K562 (cell line): ENCODE data around the gene ZFP57. TPM values are rescaled to one million over a fixed set of nuclear protein-coding genes. Genes with fewer than 3 reads are reported as not detected.

Experiments
- ADNP ChIP-seq: fragments of 200-800 bp; sonication (Bioruptor generic); IDR thresholded peaks from 2 replicates; pipeline ENCODE4 v1.6.1; 2016; ENCODE audit warnings: missing genetic modification characterization, missing compliant biosample characterization
- DACH1 ChIP-seq: fragments of 450-650 bp; IDR thresholded peaks from 2 replicates; pipeline ENCODE4 v1.6.1; 2018; ENCODE audit not compliant: partially characterized antibody
- ETV6 ChIP-seq, 3 experiments: fragments of 150-350 bp in 1 of 3; sonication (generic) in 1 of 3; formaldehyde crosslinking in 1 of 3; IDR thresholded peaks; 2 replicates each; pipeline versions ENCODE4 v1.6.1 to v1.8.0; 2014 to 2022; ENCODE audit warnings: borderline replicate concordance in 2 of 3, low read depth in 2 of 3, antibody characterized with exemption in 1 of 3, low read length in 1 of 3, mild to moderate bottlenecking in 1 of 3, missing genetic modification reagents in 1 of 3
- GTF2E2 ChIP-seq: fragments of 200-800 bp; sonication (Bioruptor generic); IDR thresholded peaks from 2 replicates; pipeline ENCODE4 v1.6.1; 2016; ENCODE audit warnings: missing genetic modification characterization, missing compliant biosample characterization
- NCOA6 ChIP-seq: fragments of 450-650 bp; IDR thresholded peaks from 2 replicates; pipeline ENCODE4 v1.6.1; 2017; ENCODE audit warnings: mild to moderate bottlenecking
- PBX2 ChIP-seq, 2 experiments: IDR thresholded peaks in 1 of 2; conservative IDR thresholded peaks in 1 of 2; 2 replicates each; pipeline ENCODE4 v1.6.1; 2016; ENCODE audit warnings: low read depth in 2 of 2, mild to moderate bottlenecking in 1 of 2, missing compliant biosample characterization in 1 of 2, missing genetic modification characterization in 1 of 2, moderate library complexity in 1 of 2
- PHF20 ChIP-seq: fragments of 450-650 bp; IDR thresholded peaks from 2 replicates; pipeline ENCODE4 v1.6.1; 2018; ENCODE audit not compliant: partially characterized antibody
- RBM14 ChIP-seq: fragments of 200-400 bp; formaldehyde crosslinking; IDR thresholded peaks from 2 replicates; pipeline ENCODE4 v1.6.1; 2018; ENCODE audit warnings: low read depth, mild to moderate bottlenecking, low read length, moderate library complexity, borderline replicate concordance; ENCODE audit not compliant: insufficient read depth
- RBM22 ChIP-seq: fragments of 200-400 bp; formaldehyde crosslinking; IDR thresholded peaks from 2 replicates; pipeline ENCODE4 v1.6.1; 2018; ENCODE audit warnings: low read length, low read depth; ENCODE audit not compliant: poor library complexity, severe bottlenecking
- ZNF146 ChIP-seq: IDR thresholded peaks from one replicate; pipeline ENCODE4 v1.6.1; 2018; ENCODE audit warnings: missing compliant biosample characterization; ENCODE audit not compliant: unreplicated experiment
- polyA plus RNA-seq, 8 experiments: library from polyadenylated mRNA; depleted of rRNA in 4 of 8; stranded (reverse) in 5 of 8; unstranded in 3 of 8; fragments of >200 nt; fragmentation: Nextera tagmentation in 2 of 8; fragmentation: Illumina TruSeq in 1 of 8; extraction: Ambion mirVana in 2 of 8; extraction: Trizol in 1 of 8; gene quantifications; 2 replicates each; pipeline versions ENCODE4 v1.2.1 to v1.2.3, GENCODE V29; 2011 to 2014; ENCODE audit warnings: inconsistent platforms in 1 of 8, missing spikeins in 1 of 8
- total RNA-seq, 7 experiments: library from RNA; depleted of rRNA in 6 of 7; stranded (reverse); fragments of >200 nt in 6 of 7; fragmentation: Illumina TruSeq in 2 of 7; extraction: Trizol in 2 of 7; gene quantifications; 2 replicates each; pipeline versions ENCODE4 v1.2.1 to v1.2.3, GENCODE V29; 2011 to 2021; ENCODE audit warnings: low replicate concordance in 1 of 7
- TF ChIP-seq, protein P1 (sequence below), 2 experiments: fragments of 450-650 bp in 1 of 2; IDR thresholded peaks; 2 replicates each; pipeline ENCODE4 v1.6.1; 2011 to 2017; ENCODE audit warnings: low read depth in 2 of 2, antibody characterized with exemption in 1 of 2, borderline replicate concordance in 1 of 2, low read length in 1 of 2, mild to moderate bottlenecking in 1 of 2, mixed read lengths in 1 of 2; ENCODE audit not compliant: control insufficient read depth in 1 of 2
- TF ChIP-seq, protein P2 (sequence below), 3 experiments: fragments of 200-800 bp in 1 of 3; sonication (Bioruptor generic) in 1 of 3; sonication (generic) in 1 of 3; formaldehyde crosslinking in 1 of 3; IDR thresholded peaks; 2 replicates each; pipeline versions ENCODE4 v1.6.1 to v1.8.0; 2016 to 2022; ENCODE audit warnings: mild to moderate bottlenecking in 2 of 3, missing compliant biosample characterization in 2 of 3, missing genetic modification characterization in 2 of 3, missing genetic modification reagents in 1 of 3
- TF ChIP-seq, protein P3 (sequence below): fragments of 150-350 bp; conservative IDR thresholded peaks from 2 replicates; pipeline ENCODE4 v1.6.1; 2014; ENCODE audit warnings: low read length

Gene ZFP57
- total and polyA plus RNA-seq, 9 of the 15 experiments (the other 6 are each of a cell fraction or from before 2014, with no cell fraction given): 0.04 to 0.28 (median 0.13) TPM

GRCh38 chr6:29696147-29697125, 15.5 kb upstream of the ZFP57 start (continued):
- TF ChIP-seq PBX2 (CRISPR knock-in tag; IDR thresholded peaks at IDR 0.05; ENCODE audit: low read depth): no peak
- TF ChIP-seq PBX2 (tag; conservative IDR thresholded peaks at IDR 0.05; ENCODE audit: low read depth): no peak
- TF ChIP-seq, protein P1, sequence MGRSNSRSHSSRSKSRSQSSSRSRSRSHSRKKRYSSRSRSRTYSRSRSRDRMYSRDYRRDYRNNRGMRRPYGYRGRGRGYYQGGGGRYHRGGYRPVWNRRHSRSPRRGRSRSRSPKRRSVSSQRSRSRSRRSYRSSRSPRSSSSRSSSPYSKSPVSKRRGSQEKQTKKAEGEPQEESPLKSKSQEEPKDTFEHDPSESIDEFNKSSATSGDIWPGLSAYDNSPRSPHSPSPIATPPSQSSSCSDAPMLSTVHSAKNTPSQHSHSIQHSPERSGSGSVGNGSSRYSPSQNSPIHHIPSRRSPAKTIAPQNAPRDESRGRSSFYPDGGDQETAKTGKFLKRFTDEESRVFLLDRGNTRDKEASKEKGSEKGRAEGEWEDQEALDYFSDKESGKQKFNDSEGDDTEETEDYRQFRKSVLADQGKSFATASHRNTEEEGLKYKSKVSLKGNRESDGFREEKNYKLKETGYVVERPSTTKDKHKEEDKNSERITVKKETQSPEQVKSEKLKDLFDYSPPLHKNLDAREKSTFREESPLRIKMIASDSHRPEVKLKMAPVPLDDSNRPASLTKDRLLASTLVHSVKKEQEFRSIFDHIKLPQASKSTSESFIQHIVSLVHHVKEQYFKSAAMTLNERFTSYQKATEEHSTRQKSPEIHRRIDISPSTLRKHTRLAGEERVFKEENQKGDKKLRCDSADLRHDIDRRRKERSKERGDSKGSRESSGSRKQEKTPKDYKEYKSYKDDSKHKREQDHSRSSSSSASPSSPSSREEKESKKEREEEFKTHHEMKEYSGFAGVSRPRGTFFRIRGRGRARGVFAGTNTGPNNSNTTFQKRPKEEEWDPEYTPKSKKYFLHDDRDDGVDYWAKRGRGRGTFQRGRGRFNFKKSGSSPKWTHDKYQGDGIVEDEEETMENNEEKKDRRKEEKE (IDR thresholded peaks at IDR 0.05; ENCODE audit: borderline replicate concordance in 1 of 2, control insufficient read depth in 1 of 2, low read depth in 2 of 2, low read length in 1 of 2): no peak
- no peak for TF ChIP-seq NCOA6
- no peak for TF ChIP-seq RBM14
- TF ChIP-seq, protein P2, sequence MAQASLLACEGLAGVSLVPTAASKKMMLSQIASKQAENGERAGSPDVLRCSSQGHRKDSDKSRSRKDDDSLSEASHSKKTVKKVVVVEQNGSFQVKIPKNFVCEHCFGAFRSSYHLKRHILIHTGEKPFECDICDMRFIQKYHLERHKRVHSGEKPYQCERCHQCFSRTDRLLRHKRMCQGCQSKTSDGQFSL (CRISPR knock-in tag; IDR thresholded peaks at IDR 0.05): no peak
- TF ChIP-seq, protein P2 (tag; IDR thresholded peaks at IDR 0.05): no peak
- TF ChIP-seq, protein P3, sequence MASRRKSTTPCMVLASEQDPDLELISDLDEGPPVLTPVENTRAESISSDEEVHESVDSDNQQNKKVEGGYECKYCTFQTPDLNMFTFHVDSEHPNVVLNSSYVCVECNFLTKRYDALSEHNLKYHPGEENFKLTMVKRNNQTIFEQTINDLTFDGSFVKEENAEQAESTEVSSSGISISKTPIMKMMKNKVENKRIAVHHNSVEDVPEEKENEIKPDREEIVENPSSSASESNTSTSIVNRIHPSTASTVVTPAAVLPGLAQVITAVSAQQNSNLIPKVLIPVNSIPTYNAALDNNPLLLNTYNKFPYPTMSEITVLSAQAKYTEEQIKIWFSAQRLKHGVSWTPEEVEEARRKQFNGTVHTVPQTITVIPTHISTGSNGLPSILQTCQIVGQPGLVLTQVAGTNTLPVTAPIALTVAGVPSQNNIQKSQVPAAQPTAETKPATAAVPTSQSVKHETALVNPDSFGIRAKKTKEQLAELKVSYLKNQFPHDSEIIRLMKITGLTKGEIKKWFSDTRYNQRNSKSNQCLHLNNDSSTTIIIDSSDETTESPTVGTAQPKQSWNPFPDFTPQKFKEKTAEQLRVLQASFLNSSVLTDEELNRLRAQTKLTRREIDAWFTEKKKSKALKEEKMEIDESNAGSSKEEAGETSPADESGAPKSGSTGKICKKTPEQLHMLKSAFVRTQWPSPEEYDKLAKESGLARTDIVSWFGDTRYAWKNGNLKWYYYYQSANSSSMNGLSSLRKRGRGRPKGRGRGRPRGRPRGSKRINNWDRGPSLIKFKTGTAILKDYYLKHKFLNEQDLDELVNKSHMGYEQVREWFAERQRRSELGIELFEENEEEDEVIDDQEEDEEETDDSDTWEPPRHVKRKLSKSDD: no peak
- no peak for TF ChIP-seq GTF2E2
- TF ChIP-seq ADNP (tag): no peak
- no peak for TF ChIP-seq ZNF146
- TF ChIP-seq ETV6 (IDR thresholded peaks at IDR 0.05; ENCODE audit: borderline replicate concordance in 1 of 2, low read depth in 2 of 2, low read length in 1 of 2): no peak
- no peak for TF ChIP-seq ETV6 (CRISPR knock-in tag; IDR thresholded peaks at IDR 0.05; ENCODE audit: borderline replicate concordance)
- no peak for TF ChIP-seq PHF20
- TF ChIP-seq RBM22: no peak
- no peak for TF ChIP-seq DACH1
